H1 (cell line): ENCODE data around the gene ATXN2. TPM values are rescaled to one million over a fixed set of nuclear protein-coding genes. Genes with fewer than 3 reads are reported as not detected.

Experiments
- CTCF ChIA-PET: fragments of 300-600 bp; sonication (Branson Sonifier 250); formaldehyde crosslinking; loops from one replicate; lab custom pipeline; 2021; ENCODE audit not compliant: partially characterized antibody; lab: Charles Lee
- POLR2A ChIA-PET: fragments of 300-600 bp; sonication (Branson Sonifier 250); formaldehyde crosslinking; loops from one replicate; lab custom pipeline; 2021; ENCODE audit warnings: inconsistent platforms; ENCODE audit not compliant: partially characterized antibody; lab: Charles Lee
- DNase-seq, 2 experiments: peaks; one replicate each; pipeline versions ENCODE4 v3.0.0 to v3.0.0-alpha.2; 2010 to 2022; ENCODE audit warnings: low spot score in 2 of 2, low read depth in 1 of 2, mixed read lengths in 1 of 2
- FAIRE-seq: peaks from 2 replicates; lab custom pipeline; 2011; peaks lifted over from hg19 to GRCh38; lab: Jason Lieb, UNC
- H2AFZ ChIP-seq: 2 replicates; pipeline ENCODE4 v1.8.1; 2012; ENCODE audit warnings: low read length, inconsistent platforms
- H2AK5ac ChIP-seq: 2 replicates; pipeline ENCODE4 v1.6.1; 2013; ENCODE audit warnings: low read depth, low read length
- H2BK120ac ChIP-seq: replicated peaks from 2 replicates; pipeline ENCODE3; 2013; ENCODE audit warnings: low read depth, low read length, inconsistent platforms
- H2BK12ac ChIP-seq: 2 replicates; pipeline ENCODE4 v1.6.1; 2013; ENCODE audit warnings: low read depth, low read length
- H2BK15ac ChIP-seq: 2 replicates; pipeline ENCODE4 v1.6.1; 2013; ENCODE audit warnings: low read length
- H2BK20ac ChIP-seq: 2 replicates; pipeline ENCODE4 v1.6.1; 2013; ENCODE audit warnings: low read length
- H2BK5ac ChIP-seq: 2 replicates; pipeline ENCODE4 v1.6.1; 2013; ENCODE audit warnings: low read depth, low read length
- H3K14ac ChIP-seq: 2 replicates; pipeline ENCODE4 v1.6.1; 2013; ENCODE audit warnings: inconsistent platforms; ENCODE audit not compliant: insufficient read length
- H3K18ac ChIP-seq: 2 replicates; pipeline ENCODE4 v1.6.1; 2013; ENCODE audit warnings: low read length; ENCODE audit errors: extremely low read depth
- H3K23ac ChIP-seq: 2 replicates; pipeline ENCODE4 v1.6.1; 2013; ENCODE audit warnings: inconsistent platforms; ENCODE audit not compliant: insufficient read length
- H3K23me2 ChIP-seq: 2 replicates; pipeline ENCODE4 v1.6.1; 2013; ENCODE audit warnings: low read depth, low read length
- H3K27ac ChIP-seq: 2 replicates; pipeline ENCODE4 v1.6.1; 2011; ENCODE audit warnings: low read depth, low read length, inconsistent platforms
- H3K27me3 ChIP-seq, 4 experiments: replicated peaks in 1 of 4; 1 replicate in 1 of 4; 2 replicates in 3 of 4; pipeline versions ENCODE4 v1.6.1 to v1.8.1; 2011 to 2013; ENCODE audit warnings: low read length in 3 of 4, mild to moderate bottlenecking in 3 of 4, inconsistent platforms in 2 of 4, mixed read lengths in 2 of 4, moderate library complexity in 1 of 4; ENCODE audit not compliant: control insufficient read depth in 3 of 4, insufficient read depth in 3 of 4; ENCODE audit errors: extremely low read depth in 1 of 4
- H3K36me3 ChIP-seq, 4 experiments: 2 replicates each; pipeline versions ENCODE4 v1.6.1 to v1.8.1; 2011 to 2013; ENCODE audit warnings: mild to moderate bottlenecking in 4 of 4, low read length in 3 of 4, moderate library complexity in 2 of 4, control low read depth in 1 of 4, inconsistent platforms in 1 of 4; ENCODE audit not compliant: insufficient read depth in 4 of 4, control insufficient read depth in 2 of 4
- H3K4ac ChIP-seq: replicated peaks from 2 replicates; pipeline ENCODE3; 2013; ENCODE audit warnings: low read length, low read depth, mixed read lengths, inconsistent platforms; ENCODE audit not compliant: insufficient read length
- H3K4me1 ChIP-seq, 4 experiments: replicated peaks in 1 of 4; 1 replicate in 1 of 4; 2 replicates in 3 of 4; pipeline versions ENCODE4 v1.6.1 to v1.8.1; 2011 to 2013; ENCODE audit warnings: low read length in 3 of 4, inconsistent platforms in 2 of 4, mixed read lengths in 1 of 4; ENCODE audit not compliant: insufficient read depth in 4 of 4, control insufficient read depth in 3 of 4
- H3K4me2 ChIP-seq, 2 experiments: 2 replicates each; pipeline versions ENCODE4 v1.6.1 to v1.8.1; 2011 to 2013; ENCODE audit warnings: low read depth in 2 of 2, low read length in 2 of 2, control low read depth in 1 of 2, inconsistent platforms in 1 of 2, mild to moderate bottlenecking in 1 of 2; ENCODE audit not compliant: insufficient read depth in 1 of 2
- H3K4me3 ChIP-seq, 4 experiments: fragments of 200-600, 300-600 bp in 1 of 4; sonication (generic), shearing (Covaris generic), sonication (Bioruptor Twin) in 1 of 4; 2 replicates each; pipeline versions ENCODE4 v1.5.1 to v1.8.1; 2011 to 2016; ENCODE audit warnings: low read length in 4 of 4, low read depth in 3 of 4, control low read depth in 2 of 4, inconsistent platforms in 2 of 4, mild to moderate bottlenecking in 2 of 4, mixed read lengths in 1 of 4, moderate library complexity in 1 of 4; ENCODE audit not compliant: insufficient read depth in 2 of 4; ENCODE audit errors: extremely low read depth in 1 of 4
- H3K56ac ChIP-seq: replicated peaks from 2 replicates; pipeline ENCODE3; 2013; ENCODE audit warnings: low read depth, mild to moderate bottlenecking, mixed read lengths, low read length, inconsistent platforms; ENCODE audit not compliant: insufficient read length
- H3K79me1 ChIP-seq: 2 replicates; pipeline ENCODE4 v1.6.1; 2013; ENCODE audit warnings: low read depth, low read length, control low read depth
- H3K79me2 ChIP-seq, 2 experiments: 2 replicates each; pipeline versions ENCODE4 v1.6.1 to v1.8.1; 2012 to 2013; ENCODE audit warnings: low read length in 2 of 2, mild to moderate bottlenecking in 2 of 2, inconsistent platforms in 1 of 2; ENCODE audit not compliant: insufficient read depth in 2 of 2, control insufficient read depth in 1 of 2
- H3K9ac ChIP-seq, 4 experiments: replicated peaks in 1 of 4; 1 replicate in 1 of 4; 2 replicates in 3 of 4; pipeline versions ENCODE4 v1.6.1 to v1.8.1; 2011 to 2013; ENCODE audit warnings: low read depth in 3 of 4, low read length in 3 of 4, control low read depth in 2 of 4, mild to moderate bottlenecking in 2 of 4, moderate library complexity in 2 of 4, inconsistent platforms in 1 of 4; ENCODE audit errors: extremely low read depth in 1 of 4
- H3K9me3 ChIP-seq, 2 experiments: 2 replicates each; pipeline versions ENCODE4 v1.6.1 to v1.8.1; 2012 to 2013; ENCODE audit warnings: mild to moderate bottlenecking in 2 of 2, moderate library complexity in 2 of 2, control low read depth in 1 of 2, inconsistent platforms in 1 of 2, low read depth in 1 of 2, low read length in 1 of 2, mixed read lengths in 1 of 2; ENCODE audit not compliant: insufficient read depth in 2 of 2
- H4K20me1 ChIP-seq, 2 experiments: replicated peaks in 1 of 2; 2 replicates each; pipeline versions ENCODE3 to v1.8.1; 2011 to 2013; ENCODE audit warnings: inconsistent platforms in 2 of 2, low read length in 2 of 2, mild to moderate bottlenecking in 1 of 2; ENCODE audit not compliant: insufficient read depth in 2 of 2, control insufficient read depth in 1 of 2
- H4K5ac ChIP-seq: 2 replicates; pipeline ENCODE4 v1.6.1; 2013; ENCODE audit warnings: low read length, low read depth, mixed read lengths, inconsistent platforms; ENCODE audit not compliant: insufficient read length
- H4K8ac ChIP-seq: 2 replicates; pipeline ENCODE4 v1.8.0; 2013; ENCODE audit warnings: mild to moderate bottlenecking, moderate library complexity, low read length, inconsistent platforms; ENCODE audit not compliant: insufficient read depth; ENCODE audit errors: extremely low read depth
- H4K91ac ChIP-seq: replicated peaks from 2 replicates; pipeline ENCODE3; 2013; ENCODE audit warnings: low read length, mixed read lengths, inconsistent platforms; ENCODE audit not compliant: insufficient read length
- CBX8 ChIP-seq: fragments of 300-800, 300-1000 bp; sonication (generic); IDR thresholded peaks from 2 replicates; pipeline ENCODE4 v1.7.1; 2016; ENCODE audit warnings: low read depth, low read length, borderline replicate concordance
- CHD1 ChIP-seq: IDR thresholded peaks from 2 replicates; pipeline ENCODE4 v1.6.1; 2012; ENCODE audit warnings: low read depth, low read length, improper control_type of control experiment
- CREB1 ChIP-seq: IDR thresholded peaks from 2 replicates; pipeline ENCODE4 v1.6.1; 2012; ENCODE audit warnings: inconsistent platforms
- CTBP2 ChIP-seq: IDR thresholded peaks from 2 replicates; pipeline ENCODE4 v1.7.0; 2011; ENCODE audit warnings: borderline replicate concordance, mild to moderate bottlenecking, moderate library complexity, mixed read lengths, low read length; ENCODE audit not compliant: insufficient read depth, insufficient read length
- EZH2 ChIP-seq: fragments of 200-600 bp; sonication (generic); IDR thresholded peaks from 2 replicates; pipeline ENCODE4 v1.7.1; 2012; ENCODE audit warnings: low read depth, mild to moderate bottlenecking, moderate library complexity, low read length, inconsistent platforms; ENCODE audit not compliant: severe bottlenecking
- FOSL1 ChIP-seq: IDR thresholded peaks from 2 replicates; pipeline ENCODE4 v1.6.1; 2011; ENCODE audit warnings: mild to moderate bottlenecking, low read depth, low read length, moderate library complexity; ENCODE audit not compliant: insufficient read depth
- HDAC2 ChIP-seq, 2 experiments: fragments of 300-600 bp in 1 of 2; sonication (generic) in 1 of 2; IDR thresholded peaks; 2 replicates each; pipeline ENCODE4 v1.6.1; 2011 to 2012; ENCODE audit warnings: low read depth in 2 of 2, low read length in 2 of 2, mild to moderate bottlenecking in 2 of 2, moderate library complexity in 2 of 2, borderline replicate concordance in 1 of 2, inconsistent platforms in 1 of 2
- KDM1A ChIP-seq: fragments of 200-600, 300-600 bp; sonication (generic); IDR thresholded peaks from 2 replicates; pipeline ENCODE4 v1.7.1; 2016; ENCODE audit warnings: mild to moderate bottlenecking, low read length, borderline replicate concordance
- NANOG ChIP-seq: IDR thresholded peaks from 2 replicates; pipeline ENCODE4 v1.6.1; 2011; ENCODE audit warnings: low read length, low read depth, mild to moderate bottlenecking, inconsistent platforms; ENCODE audit not compliant: insufficient read depth, poor library complexity, severe bottlenecking
- NRF1 ChIP-seq: IDR thresholded peaks from 2 replicates; pipeline ENCODE4 v1.6.1; 2011; ENCODE audit warnings: mild to moderate bottlenecking, low read depth, low read length, improper control_type of control experiment
- SP2 ChIP-seq: IDR thresholded peaks from 2 replicates; pipeline ENCODE4 v1.6.1; 2012; ENCODE audit warnings: mild to moderate bottlenecking, low read length, inconsistent platforms
- TAF7 ChIP-seq: optimal IDR thresholded peaks from 2 replicates; pipeline ENCODE3; 2011; ENCODE audit warnings: low read depth, mild to moderate bottlenecking, inconsistent platforms, low read length, moderate library complexity, borderline replicate concordance
- WGBS, 2 experiments: shearing (Covaris generic) in 1 of 2; methylation state at CpG; one replicate each; pipeline versions ENCODE4 v1.1.6 to v1.1.7; 2013 to 2015; ENCODE audit warnings: low lambda C conversion rate in 2 of 2, mixed read lengths in 2 of 2, inconsistent platforms in 1 of 2, low coverage in 1 of 2, missing lambda C conversion rate in 1 of 2; ENCODE audit not compliant: insufficient replicate concordance in 2 of 2, insufficient coverage in 1 of 2, insufficient read length in 1 of 2; ENCODE audit errors: extremely low coverage in 1 of 2, missing lambda C conversion rate in 1 of 2; 5-methylcytosine and 5-hydroxymethylcytosine counted together
- polyA plus RNA-seq, 7 experiments: library from polyadenylated mRNA; depleted of rRNA in 3 of 7; stranded (reverse) in 5 of 7; unstranded in 2 of 7; fragments of >200 nt in 5 of 7; fragments of 200-250 nt in 2 of 7; gene quantifications; 1 replicate in 5 of 7; 2 replicates in 1 of 7; 4 replicates in 1 of 7; pipeline versions ENCODE4 v1.2.1 to v1.2.3, GENCODE V29; 2011 to 2013; ENCODE audit warnings: missing spikeins in 2 of 7, mixed read lengths in 2 of 7
- total RNA-seq: library from RNA; stranded (reverse); fragmentation: NEBNext Ultra II Directional; extraction: Animal tissue kit (Norgen Biotek cat#: 25700); gene quantifications from 2 replicates; pipeline ENCODE4 v1.2.1, GENCODE V29; 2021

Gene ATXN2
- total and polyA plus RNA-seq, 2 of the 8 experiments (the other 6 are each of a cell fraction or from before 2014, with no cell fraction given), result 46.6 to 80.7 TPM

DNA sequence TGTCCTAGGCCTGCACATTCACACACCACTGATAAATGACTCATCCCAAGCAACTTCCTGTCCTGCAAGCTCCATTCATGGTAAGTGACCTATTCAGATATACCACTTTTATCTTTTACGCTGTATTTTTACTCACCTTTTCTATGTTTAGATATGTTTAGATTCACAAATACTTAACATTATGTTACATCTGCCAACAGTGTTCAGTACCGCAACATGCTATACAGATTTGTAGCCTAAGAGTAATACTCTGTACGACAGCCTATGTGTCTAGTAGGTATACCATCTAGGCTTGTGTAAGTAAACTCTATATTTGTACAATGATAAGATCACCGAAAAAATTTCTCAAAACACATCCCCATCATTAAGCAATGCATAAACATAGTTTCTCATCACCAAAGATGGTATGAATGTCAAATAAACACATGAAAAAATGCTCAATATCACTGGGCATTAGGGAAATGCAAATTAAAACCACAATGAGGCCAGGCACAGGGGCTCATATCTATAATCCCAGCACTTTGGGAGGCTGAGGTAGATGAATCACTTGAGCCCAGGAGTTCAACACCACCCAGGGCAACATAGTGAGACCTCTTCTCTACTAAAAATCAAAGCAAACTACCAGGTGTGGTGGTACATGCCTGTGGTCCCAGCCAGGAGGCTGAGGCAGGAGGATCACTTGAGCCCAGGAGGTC, 20.7 kb downstream of the ATXN2 start:
- H3K9me3 ChIP-seq, result no peaks in the 10 kb centered on the region
- POLR2A ChIA-PET, result no interaction called here
- no peak for FAIRE-seq
- no peak overlapping the region for H2BK5ac ChIP-seq
- no peaks in the 10 kb centered on the region for H3K23me2 ChIP-seq
- H3K14ac ChIP-seq, result no peak overlapping the region
- no peak overlapping the region for H3K9ac ChIP-seq
- DNase-seq, result no peak
- no peaks in the 10 kb centered on the region for H3K27me3 ChIP-seq
- H2BK20ac ChIP-seq, result no peak overlapping the region
- no peak overlapping the region for H3K4me2 ChIP-seq
- H2BK15ac ChIP-seq, result no peak overlapping the region
- no peak overlapping the region for H3K18ac ChIP-seq
- peaks cover 5 to 82% of the 10 kb centered on the region in 2 experiments for H3K79me2 ChIP-seq
- no peak overlapping the region for H3K56ac ChIP-seq
- 0 out of 8 replicates have a peak, but pooled peaks cover 0 to 2% (median 0%) of the 10 kb centered on the region in 4 experiments for H3K36me3 ChIP-seq
- H3K79me1 ChIP-seq, result peaks cover 10% of the 10 kb centered on the region
- no peak overlapping the region for H4K91ac ChIP-seq
- H4K8ac ChIP-seq, result no peak overlapping the region
- peaks cover 0 to 4% (median 1%) of the 10 kb centered on the region in 4 experiments; a peak in 3 of 7 replicates for H3K4me1 ChIP-seq
- H3K4me3 ChIP-seq, result no peak overlapping the region
- H4K20me1 ChIP-seq, result peaks cover 0 to 12% of the 10 kb centered on the region in 2 experiments
- H2AFZ ChIP-seq, result no peak overlapping the region
- no peak overlapping the region for H3K4ac ChIP-seq
- 95% methylated on average over 4 of the region's 4 CpGs; no CpG with 5 or more reads in 1 of the 2 experiments for WGBS, 2 experiments
- no peak overlapping the region for H3K23ac ChIP-seq
- H3K27ac ChIP-seq, result no peak overlapping the region
- H2AK5ac ChIP-seq, result no peak overlapping the region
- H2BK12ac ChIP-seq, result no peak overlapping the region
- CTCF ChIA-PET, result interaction anchor here (1.2 kb wide), 1 partner anchor 95 kb away, joined by 3 read pairs; no protein-coding TSS in a partner anchor
- no peak overlapping the region for H4K5ac ChIP-seq
- H2BK120ac ChIP-seq, result no peak overlapping the region
- TF ChIP-seq NANOG (no peak), CHD1 (no peak), SP2 (no peak), TAF7 (no peak), NRF1 (no peak), KDM1A (no peak), FOSL1 (no peak), HDAC2 (IDR thresholded peaks at IDR 0.05; ENCODE audit: borderline replicate concordance in 1 of 2, low read depth in 2 of 2, low read length in 2 of 2) (no peak), CBX8 (no peak), EZH2 (no peak), CTBP2 (no peak), CREB1 (no peak)
